GM21515 (cell line): ENCODE data around the gene FCER1A.

Experiments used
- ATAC-seq: cut with Tn5 transposase; IDR thresholded peaks from one replicate; pipeline ENCODE4 v1.9.1; 2021; ENCODE audit not compliant: unreplicated experiment

The FCER1A gene

GRCh38 chr1:159302095-159302494 is at the start of gene FCER1A:
TSS of gene FCER1A (plus strand) at chr1:159302336. CDS start at chr1:159302365, 29 bp downstream.
- ATAC-seq, result no peak

- no peak for ATAC-seq
Measured at GRCh38 chr1:159261311-159261710, 40.8 kb upstream of the FCER1A start.

GRCh38 chr1:159261721-159262494 is 40.2 kb upstream of the FCER1A start:
- ATAC-seq, result no peak

DNA sequence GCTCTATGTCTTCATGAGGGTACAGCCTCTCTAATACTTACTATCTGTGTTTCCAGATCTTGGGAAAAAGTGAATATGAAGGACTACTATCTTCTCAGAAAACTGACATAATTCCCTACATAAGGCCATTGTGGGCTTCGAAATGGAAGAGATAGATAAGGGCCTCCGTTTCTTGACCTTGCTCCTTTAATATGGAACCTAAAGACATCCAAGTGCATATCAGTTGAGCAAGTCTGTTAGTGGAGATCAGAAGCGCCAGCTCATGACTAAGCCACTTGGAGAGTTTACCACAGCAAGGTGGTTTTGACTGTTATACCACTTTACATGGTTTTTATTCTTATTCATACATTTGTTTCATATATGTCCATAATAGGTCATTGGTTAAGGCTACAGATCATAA is 35.3 kb upstream of the FCER1A start:
- no peak for ATAC-seq

- no peak for ATAC-seq
Measured at GRCh38 chr1:159274631-159275030, 27.5 kb upstream of the FCER1A start.

GRCh38 chr1:159275891-159276290 is 26.2 kb upstream of the FCER1A start:
- ATAC-seq, result no peak

GRCh38 chr1:159279773-159280172 is 22.4 kb upstream of the FCER1A start:
- ATAC-seq, result no peak

- no peak for ATAC-seq
Measured at GRCh38 chr1:159282118-159282517, 20.0 kb upstream of the FCER1A start.

- no peak for ATAC-seq
Measured at GRCh38 chr1:159289060-159289459, 13.1 kb upstream of the FCER1A start.

DNA sequence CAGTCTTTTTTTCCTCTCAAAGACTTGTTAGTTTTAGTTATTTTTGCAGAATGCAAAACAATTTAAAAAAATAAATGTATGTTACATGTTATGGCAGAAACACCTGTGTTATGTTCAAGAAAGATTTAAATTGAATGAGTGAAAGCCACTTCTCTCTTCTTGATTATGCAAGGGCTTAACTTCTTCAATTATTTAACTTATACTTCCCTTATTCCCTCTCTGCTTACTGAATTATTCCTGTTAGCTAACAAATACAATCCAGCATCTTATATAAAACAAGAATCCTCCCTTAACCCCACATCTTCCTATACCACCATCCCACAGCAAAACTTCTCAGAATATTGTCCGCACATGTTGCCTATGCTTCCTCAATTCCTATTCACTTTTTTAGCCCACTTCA is 10.7 kb upstream of the FCER1A start:
- ATAC-seq, result no peak

GRCh38 chr1:159296706-159297375 is 5.3 kb upstream of the FCER1A start:
- ATAC-seq, result no peak

DNA sequence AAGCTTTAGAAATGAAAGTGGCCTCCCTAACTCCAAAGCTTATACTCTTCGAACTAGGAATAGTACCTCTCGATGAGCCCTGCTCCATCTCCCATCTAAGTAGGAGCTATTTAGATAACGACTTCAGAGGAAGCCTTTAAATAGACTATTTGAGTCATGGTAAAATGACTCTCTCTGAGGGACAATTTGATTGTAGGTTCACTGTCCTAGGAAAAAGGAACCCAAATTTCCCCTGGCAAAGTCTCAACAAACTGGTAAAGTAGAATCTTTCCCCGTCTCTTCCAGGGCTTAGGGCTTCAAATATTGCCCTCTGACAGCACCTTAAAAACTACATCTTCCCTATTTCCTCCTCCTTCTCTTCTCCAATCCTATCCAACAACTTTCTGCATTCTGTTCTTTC is 2.0 kb upstream of the FCER1A start:
- no peak for ATAC-seq

- no peak for ATAC-seq
Measured at GRCh38 chr1:159307346-159308020, 5.3 kb downstream of the FCER1A start.

- ATAC-seq, result no peak
Measured at GRCh38 chr1:159311679-159312078, 9.5 kb downstream of the FCER1A start.

DNA sequence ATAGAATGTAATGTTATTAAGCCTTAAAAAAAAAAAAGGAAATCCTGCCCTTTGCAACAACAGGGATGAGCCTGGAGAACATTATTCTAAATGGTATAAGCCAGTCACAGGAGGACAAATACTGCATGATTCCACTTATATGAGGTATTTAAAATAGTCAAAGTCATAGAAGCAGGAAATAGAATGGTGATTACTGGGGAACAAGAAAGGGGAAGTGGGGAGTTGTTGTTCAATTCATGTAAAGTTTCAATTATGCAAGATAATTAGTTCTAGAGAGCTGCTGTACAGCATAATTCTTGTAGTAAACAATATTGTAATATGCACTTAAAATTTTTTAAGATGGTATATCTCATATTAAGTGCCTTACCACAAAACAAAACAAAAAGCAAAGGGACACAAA is 13.2 kb downstream of the FCER1A start:
- no peak for ATAC-seq

GRCh38 chr1:159318784-159319551 is 16.8 kb downstream of the FCER1A start:
- ATAC-seq, result no peak

- no peak for ATAC-seq
Measured at GRCh38 chr1:159334797-159335196, 32.7 kb downstream of the FCER1A start.

DNA sequence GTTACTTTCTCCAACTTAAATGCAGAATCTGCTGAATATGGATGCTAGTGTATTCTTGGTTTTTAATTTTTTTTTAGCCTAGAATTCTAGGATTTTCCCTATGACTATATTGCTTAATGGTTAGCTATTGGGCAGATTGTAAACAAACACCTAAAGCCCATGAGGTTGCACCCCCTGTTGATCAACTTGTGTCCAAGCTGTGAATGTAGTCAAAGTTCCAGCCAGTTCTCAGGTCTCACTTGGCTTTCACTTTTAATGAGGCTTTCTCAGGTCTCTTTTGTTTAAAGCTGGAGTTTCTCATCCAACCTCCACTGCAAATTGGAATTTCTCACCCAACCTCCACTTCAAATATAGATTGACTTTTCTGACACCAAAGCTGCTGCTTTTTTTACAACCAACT is 35.9 kb downstream of the FCER1A start:
- ATAC-seq, result no peak

DNA sequence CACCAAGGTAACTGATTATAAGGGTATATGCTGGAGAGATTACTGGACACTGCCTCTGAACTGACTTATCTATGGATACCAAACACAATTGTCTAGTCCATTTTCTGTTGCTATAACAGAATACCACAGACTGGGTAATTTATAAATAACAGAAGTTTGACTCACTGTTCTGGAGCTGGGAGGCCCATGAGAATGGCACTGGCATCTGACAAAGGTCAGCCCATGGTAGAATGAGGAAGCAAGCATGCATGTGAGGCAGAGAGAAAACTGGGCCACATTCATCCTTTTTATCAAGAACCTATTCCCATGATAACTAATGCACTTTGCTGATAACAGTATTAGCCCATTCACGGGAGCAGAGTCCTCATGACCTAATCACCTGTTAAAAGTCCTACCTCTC is 37.4 kb downstream of the FCER1A start:
- no peak for ATAC-seq

GRCh38 chr1:159341736-159342135 is 39.6 kb downstream of the FCER1A start:
- no peak for ATAC-seq

GRCh38 chr1:159342761-159343425 is 40.8 kb downstream of the FCER1A start:
- no peak for ATAC-seq
